HG03196 (cell line): Measurements from ENCODE around the gene PIAS3.
A peak's percentile ranks its signal among the peaks of the same experiment; 100 is the strongest.
"Not testable (repeated sequence)": the region's sequence is repeated elsewhere in the genome, so short reads cannot be mapped to it uniquely, and the experiment has no call there.

Experiments used
- ATAC-seq: cut with Tn5 transposase; IDR thresholded peaks from one replicate; pipeline ENCODE4 v1.9.1; 2021; ENCODE audit not compliant: unreplicated experiment

The PIAS3 gene

DNA sequence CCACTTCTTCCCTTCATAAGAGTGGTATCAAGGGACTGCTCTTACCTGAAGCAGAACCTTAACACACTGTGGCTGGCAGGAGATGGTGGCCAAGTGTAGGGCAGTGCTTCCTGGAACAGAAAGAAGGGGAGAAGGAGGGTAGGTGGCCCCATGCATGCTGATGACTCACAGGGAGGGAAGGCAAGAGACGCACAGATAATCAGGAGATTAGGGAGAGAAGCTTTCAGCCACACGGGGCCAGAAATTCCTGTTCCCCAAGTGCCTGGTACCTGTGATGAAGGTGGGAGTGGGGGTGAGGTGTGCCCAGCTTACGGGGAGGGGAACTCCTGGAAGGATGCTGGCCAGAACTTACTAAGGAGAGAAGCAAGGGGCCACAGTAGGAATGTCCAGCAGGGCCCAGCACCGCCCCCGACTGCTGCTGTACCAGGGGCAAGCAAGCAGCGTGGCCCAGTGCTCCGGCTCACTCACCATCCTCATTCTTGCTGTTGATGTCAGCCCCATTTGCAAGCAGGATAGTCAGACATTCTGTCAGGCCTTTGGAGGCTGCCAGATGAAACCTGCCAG is 19.1 kb upstream of the PIAS3 start:
- no peak for ATAC-seq

- ATAC-seq, result no peak
Measured at GRCh38 chr1:145874646-145875045, 15.8 kb upstream of the PIAS3 start.

DNA sequence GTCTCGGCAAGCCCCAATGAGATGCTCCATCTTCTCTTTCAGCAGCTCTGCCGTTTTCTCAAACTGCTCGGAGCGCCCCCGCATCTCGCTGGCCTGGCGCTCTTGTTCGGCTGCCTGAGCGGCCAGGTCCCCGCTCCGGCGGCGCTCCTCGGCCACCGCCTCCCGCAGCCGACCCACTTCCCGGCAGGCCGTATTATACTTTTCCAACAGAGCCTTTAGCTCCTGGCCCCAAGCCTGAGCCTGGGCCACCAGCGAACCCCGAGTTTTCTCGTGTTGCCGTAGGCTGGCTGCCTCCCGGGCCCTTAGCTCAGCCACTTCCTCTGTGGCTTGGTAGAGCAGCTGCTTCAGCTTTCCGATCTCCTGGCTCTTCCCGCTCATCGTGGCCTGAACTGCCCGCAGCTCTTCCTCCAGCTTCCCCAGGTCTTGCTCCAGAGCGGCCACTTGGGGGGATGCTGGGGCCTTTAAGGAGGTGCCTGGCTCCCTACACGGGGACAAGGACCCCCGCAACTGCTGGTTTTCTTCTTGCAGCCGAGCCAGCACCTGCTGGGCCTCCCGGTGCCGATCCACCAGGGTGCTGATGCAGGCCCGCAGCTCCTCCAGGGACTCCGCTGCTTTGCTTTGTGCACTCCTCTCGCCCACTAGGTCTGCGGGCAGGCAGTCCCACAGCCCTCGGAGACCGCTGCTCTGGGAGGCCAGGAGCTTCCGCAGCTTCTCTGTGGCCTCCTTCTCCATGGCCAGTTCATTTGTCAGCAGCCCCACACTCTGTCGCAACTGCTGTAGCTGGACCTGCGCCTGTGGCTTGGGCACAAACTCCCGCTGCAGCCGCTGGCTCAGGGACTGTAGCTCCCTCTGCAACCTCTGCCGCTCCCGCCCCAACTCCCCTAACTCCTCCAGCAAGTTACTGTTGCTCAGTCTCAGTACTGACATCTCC is 13.4 kb upstream of the PIAS3 start:
- ATAC-seq, result no peak

DNA sequence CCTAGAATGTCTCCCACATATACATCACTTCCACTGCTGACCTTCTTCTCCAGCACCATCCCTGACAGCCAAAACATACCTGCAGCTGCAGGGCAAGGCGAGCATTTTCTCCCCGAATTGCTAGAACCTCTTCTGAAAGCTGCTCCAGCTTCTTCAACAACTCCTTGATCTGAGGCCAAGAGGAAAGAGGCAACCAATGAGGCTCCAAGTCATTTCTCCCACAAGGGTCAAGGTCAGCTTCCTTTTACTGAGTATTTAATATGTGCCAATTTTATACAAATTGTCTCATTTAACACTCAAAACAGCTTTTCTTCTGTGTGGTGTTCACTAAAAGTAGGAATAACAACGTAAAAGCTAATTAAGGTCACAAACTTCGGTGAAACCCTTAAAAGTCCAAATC is 9.4 kb upstream of the PIAS3 start:
- ATAC-seq, result no peak

- no peak for ATAC-seq
Measured at GRCh38 chr1:145863282-145864018, 4.6 kb upstream of the PIAS3 start.

DNA sequence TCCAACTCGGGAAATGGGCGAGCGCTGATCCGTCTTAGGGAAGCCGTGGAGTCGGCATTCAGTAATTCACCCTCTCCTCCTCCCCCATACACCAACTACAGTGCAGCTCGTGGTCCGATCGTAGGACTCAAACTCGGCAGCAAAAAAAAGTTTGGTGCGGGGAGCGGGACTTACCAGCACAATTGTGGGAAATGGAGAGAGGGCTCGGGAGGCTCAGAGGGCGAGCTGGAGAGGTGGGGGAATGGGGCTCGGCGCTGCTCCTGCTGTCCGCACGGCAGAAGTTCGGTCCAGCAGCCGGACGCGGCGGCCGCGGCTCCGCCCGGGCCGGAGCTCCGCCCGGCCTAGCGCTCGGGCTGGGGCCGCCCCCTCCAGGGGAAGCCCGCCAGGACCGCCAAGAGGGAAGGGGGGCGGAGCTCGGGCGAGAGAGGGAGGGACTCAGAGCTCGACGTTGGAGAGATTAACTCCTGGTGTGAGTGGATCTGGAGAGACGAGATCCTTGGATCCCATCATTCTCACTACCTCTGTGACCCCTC is 676 bp upstream of the PIAS3 start:
- peak; percentile 70 for ATAC-seq

- no peak for ATAC-seq
Measured at GRCh38 chr1:145858238-145858900, 512 bp downstream of the PIAS3 start.

DNA sequence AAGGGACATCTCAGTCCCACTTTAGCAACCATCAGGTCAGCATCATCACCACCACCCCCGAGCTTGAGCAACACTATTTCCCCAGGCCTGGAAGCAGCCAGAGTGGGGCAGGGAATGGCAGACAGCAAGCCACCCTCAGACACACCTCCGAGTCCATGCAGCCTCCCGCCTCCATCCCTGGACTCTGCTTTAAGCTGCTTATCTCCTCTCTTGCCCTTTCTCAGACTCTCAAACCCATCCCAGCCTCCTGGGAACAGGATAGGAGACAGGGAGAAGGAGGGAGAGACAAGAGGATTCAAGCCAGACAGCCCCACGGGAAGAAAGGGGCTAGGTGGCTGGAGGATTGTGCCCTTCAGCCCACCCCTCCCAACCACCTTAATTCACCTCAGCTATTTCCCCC is 1.7 kb downstream of the PIAS3 start:
- no peak for ATAC-seq

GRCh38 chr1:145855426-145855948 is 3.4 kb downstream of the PIAS3 start:
- ATAC-seq, result no peak

DNA sequence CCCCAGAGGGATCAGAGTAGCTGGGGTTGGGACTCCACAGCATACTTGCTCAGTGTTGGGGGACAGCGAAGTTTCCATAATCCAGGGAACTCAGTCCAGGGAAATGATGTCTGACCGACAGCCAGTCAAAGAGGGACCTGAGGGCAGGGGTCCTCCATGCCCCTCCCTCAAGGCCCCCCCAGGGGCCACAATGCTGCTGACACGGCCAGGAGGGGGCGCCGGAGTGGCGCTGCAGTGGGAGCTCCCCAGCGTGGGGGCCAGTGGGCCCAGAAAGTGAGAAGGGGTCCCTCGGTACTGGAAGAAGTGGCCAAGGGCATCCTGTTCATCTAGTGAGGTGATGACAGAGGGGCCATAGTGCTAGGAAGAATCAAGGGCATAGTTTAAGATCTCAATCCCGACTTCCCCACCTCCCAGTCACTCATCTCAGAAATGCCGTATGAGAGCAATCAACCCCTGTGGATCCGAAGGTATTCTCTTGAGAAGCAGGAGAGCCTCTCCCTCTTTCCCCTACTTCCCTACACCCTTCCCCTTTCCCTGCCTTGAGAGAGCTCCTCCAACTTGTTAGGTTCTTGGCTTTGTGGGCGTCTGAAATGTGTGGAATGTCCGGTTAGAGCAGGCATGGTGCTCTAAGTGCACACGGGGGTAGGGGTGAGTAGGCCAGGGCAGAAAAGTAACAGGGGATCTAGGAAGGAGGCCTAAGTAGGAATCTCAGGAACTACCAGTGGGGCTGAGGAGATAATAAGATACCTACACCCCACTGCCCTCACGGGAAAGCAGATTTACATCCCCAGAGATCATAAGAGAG is 9.3 kb downstream of the PIAS3 start:
- no peak for ATAC-seq

GRCh38 chr1:145847827-145848226 is 11.1 kb downstream of the PIAS3 start:
- ATAC-seq, result no peak

- ATAC-seq, result no peak
Measured at GRCh38 chr1:145846201-145846612, 12.7 kb downstream of the PIAS3 start.

GRCh38 chr1:145845514-145846161 is 13.2 kb downstream of the PIAS3 start, which contains the start of gene NUDT17:
Gene NUDT17, plus strand, starts transcription at chr1:145845630. Its CDS starts 11 bp downstream, at chr1:145845641.
- peak; percentile 57 for ATAC-seq

GRCh38 chr1:145845144-145845513 is 13.8 kb downstream of the PIAS3 start:
- ATAC-seq, result peak; percentile 64

- ATAC-seq, result no peak
Measured at GRCh38 chr1:145843031-145843430, 15.8 kb downstream of the PIAS3 start.

DNA sequence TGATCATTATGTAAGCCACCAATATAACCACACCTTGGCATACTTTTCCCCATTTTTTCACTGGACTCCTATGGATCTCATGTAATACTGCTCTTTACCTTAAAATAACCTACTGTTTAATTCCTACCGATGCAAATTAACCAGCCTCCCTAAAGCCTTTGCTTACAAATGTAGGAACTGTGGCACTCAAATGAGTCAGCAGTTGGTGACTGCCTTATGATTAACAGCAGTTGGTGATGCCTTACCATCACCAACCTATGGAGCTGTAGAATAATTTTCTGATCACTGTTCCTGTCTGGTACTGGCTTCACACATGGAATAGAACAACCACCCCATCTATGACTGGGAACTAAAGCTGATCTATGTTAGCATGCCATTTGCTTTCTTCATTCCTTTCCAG is 21.2 kb downstream of the PIAS3 start:
- no peak for ATAC-seq

DNA sequence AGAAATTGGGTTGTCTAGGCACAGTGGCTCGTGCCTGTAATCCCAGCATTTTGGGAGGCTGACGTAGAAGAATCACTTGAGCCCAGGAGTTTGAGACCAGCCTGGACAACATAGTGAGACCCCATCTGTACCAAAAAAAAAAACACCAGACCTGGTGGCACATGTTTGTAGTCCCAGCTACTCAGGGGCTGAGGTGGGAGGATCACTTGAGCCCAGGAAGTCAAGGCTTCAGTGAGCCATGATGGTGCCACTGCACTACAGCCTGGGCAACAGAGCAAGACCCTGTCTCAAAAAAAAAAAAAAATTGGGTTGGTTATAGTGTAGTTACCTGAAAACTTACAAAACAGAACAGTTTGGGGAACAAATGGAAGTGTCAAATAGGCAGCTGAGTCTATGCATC is 28.1 kb downstream of the PIAS3 start:
- not testable (repeated sequence) for ATAC-seq

- no peak for ATAC-seq
Measured at GRCh38 chr1:145828367-145829026, 30.4 kb downstream of the PIAS3 start.

GRCh38 chr1:145827966-145828365 is 30.9 kb downstream of the PIAS3 start:
- no peak for ATAC-seq
